GM19240 (cell line): ENCODE measurements around the gene RIPOR1.
"Not testable (repeated sequence)": the region's sequence is repeated elsewhere in the genome, so short reads cannot be mapped to it uniquely, and the experiment has no call there.

Experiments used
- DNase-seq: peaks from one replicate; pipeline ENCODE4 v3.0.0; 2011; ENCODE audit warnings: low spot score; ENCODE audit not compliant: insufficient read length

The RIPOR1 gene

GRCh38 chr16:67528222-67528869, at the start of gene RIPOR1:
Gene RIPOR1, plus strand, starts transcription at chr16:67528829. Its CDS starts 9,618 bp downstream, at chr16:67538447.
- DNase-seq = no peak

GRCh38 chr16:67480833-67481560, 47.6 kb upstream of the RIPOR1 start, which contains the start of gene ATP6V0D1:
Gene ATP6V0D1, minus strand, starts transcription at chr16:67481157. Its CDS starts 71 bp downstream, at chr16:67481086.
- peak; percentile 96 for DNase-seq

- DNase-seq = no peak
Observed at GRCh38 chr16:67481561-67482232, 46.9 kb upstream of the RIPOR1 start.

DNA sequence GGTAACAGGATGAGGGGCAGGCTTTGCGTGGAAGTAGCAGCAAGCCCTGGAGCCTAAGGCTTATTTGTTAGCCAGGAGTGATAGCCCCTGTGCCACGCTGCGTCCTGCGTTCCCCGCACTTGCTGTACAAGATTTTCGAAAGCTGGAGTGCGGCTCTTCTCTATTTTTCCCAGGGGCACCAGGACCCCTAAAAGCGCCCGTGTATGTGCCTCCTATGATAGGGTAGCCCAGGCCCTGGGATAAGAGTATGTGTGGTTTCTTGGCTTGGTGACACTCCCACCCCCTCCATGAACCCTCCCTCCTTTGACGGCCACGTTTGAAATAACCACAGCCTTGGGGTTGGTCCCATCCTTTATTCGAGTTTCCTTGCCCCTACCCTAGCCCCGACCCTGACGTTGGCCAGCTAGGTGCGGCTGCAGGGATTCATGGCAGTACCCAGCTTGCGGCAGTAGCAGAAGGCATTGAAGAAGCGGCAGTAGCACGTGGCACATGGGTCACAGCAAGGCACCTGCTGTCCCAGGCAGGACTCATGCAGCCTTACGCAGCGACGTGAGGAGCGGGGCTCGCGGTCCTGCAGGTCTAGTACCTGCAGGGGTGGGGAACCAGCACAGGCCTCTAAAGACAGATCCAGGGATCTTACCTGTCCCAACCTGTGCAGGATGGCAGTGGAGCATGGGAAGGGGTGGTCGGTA, 46.2 kb upstream of the RIPOR1 start:
- no peak for DNase-seq

GRCh38 chr16:67483150-67483549, 45.5 kb upstream of the RIPOR1 start, which contains the start of gene AGRP:
Gene AGRP, minus strand, starts transcription at chr16:67483547. Its CDS starts 149 bp downstream, at chr16:67483398.
- DNase-seq = no peak

GRCh38 chr16:67483731-67484525, 44.7 kb upstream of the RIPOR1 start:
- no peak for DNase-seq

DNA sequence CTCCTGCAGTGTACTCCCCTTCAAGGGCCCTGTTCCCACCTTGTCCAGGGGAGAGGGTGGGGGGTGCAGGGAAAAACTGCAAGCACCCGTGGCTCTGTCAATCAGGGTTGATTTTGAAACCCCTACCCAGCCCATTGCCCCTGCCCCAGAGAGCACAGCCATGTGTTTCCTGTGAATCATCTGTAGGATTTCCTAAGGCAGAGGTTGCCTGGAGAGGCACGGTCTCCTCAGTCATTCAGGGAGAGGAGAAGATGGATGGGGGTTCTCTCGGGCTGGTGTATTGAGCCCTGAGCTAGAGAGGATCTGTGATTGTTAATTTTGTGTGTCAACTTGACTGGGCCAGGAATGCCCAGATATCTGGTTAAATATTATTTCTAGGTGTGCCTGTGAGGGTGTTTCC, 41.8 kb upstream of the RIPOR1 start:
- no peak for DNase-seq

DNA sequence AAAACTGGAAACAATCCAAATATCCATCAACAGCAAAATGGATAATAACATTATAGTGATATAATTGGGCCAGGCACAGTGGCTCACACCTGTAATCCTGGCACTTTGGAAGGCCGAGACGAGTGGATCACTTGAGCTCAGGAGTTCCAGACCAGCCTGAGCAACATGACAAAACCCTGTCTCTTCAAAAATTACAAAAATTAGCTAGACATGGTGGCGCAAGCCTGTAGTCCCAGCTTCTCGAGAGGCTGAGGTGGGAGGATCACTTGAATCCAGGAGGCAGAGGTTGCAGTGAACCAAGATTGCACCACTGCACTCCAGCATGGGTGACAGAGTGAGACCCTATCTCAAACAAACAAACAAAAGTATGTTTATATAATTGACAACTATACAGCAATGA, 41.1 kb upstream of the RIPOR1 start:
- not testable (repeated sequence) for DNase-seq

DNA sequence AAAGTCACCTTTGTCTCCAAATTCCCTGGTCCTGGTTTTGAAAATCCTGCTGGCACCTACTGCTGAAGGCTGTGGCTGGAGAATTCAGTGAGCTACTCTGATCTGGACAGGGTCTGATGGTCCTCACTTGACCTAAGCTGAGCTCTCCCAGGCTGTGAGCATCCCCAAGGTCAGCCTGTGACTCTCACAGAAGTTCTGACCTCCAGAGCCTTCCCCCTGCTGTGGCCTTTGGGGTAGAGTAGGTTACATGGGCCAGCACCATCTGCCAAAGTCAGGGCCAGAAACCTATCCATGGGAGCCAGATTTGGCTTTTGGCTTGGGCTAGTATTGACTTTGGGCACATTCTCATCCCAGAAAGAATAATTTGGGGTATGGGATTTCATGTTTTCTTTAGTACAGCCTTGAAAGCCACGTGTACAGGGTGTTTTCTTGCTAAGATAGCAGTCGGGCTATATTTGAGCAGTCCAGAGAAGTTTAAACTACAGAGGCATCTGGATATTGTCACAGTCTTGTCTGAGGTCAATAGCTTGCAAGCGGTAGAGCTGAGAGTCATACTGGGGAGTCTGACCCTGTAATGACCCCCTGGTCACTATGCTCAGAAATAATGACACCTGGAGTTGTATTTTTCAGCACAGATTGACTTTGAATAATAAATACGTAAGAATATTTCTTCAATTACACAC, 39.1 kb upstream of the RIPOR1 start:
- no peak for DNase-seq

- DNase-seq = no peak
Observed at GRCh38 chr16:67490335-67491096, 38.1 kb upstream of the RIPOR1 start.

- DNase-seq = no peak
Observed at GRCh38 chr16:67499106-67499505, 29.5 kb upstream of the RIPOR1 start.

DNA sequence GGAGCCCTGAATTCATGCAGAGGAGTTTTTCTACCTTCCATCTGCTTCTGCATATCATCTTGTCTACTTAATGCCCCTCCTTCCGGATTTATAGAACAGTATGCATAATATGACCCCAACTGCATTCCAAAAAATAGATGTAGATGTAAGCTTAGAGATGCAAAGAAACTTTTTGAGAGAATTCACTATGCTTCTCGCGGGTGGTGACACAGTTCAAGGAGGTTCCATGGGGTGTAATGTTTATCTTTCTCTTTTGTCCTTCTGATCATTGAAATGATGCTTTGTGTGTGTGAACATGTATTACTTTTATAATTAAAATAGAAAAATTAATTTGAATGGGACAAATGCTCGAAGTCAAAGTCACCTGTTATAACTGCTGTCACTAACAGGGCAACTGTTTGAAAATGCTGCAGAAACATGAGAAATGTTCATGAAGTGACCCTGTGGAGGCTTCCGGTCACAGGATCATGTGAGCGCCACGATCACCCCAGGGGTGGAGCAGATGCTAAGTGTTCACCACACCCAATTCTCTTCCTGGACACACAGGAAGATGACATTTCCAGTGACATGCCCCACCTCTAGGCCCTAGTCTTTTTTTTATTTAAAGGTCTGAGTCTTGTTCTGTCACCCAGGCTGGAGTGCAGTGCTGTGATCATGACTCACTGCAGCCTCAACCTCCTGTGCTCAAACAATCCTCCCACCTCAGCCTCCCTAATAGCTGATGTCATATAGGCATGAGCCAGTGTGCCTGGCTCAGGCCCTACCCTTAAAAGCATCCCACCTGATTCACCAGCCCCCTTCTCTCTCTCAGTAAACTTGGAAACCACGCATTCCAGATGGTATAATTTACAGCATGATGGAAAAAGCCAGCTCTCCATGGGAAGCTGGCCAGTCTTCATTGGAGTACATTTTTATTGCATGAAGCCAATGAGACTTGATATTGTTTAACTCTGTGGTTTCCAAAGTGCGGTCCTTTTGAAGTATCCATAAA, 24.3 kb upstream of the RIPOR1 start:
- no peak for DNase-seq

GRCh38 chr16:67506468-67506867, 22.2 kb upstream of the RIPOR1 start:
- no peak for DNase-seq

DNA sequence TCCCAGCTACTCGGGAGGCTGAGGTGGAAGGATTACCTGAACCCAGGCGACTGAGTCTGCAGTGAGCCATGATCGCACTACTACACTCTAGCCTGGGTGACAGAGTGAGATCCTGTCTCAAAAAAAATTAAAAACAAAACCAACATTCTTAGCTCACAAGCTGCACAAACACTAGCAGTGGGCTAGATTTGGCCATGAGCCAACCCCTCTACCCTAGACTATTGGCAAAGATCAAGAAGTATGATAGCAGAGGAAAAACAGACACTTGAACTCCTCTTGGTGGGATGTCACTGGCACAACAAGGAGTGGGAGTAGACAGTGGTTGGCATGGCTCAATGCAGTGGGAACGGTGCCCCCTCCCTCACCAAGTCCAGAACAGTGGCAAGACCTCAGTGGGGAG, 19.6 kb upstream of the RIPOR1 start:
- DNase-seq = no peak

GRCh38 chr16:67513892-67514291, 14.7 kb upstream of the RIPOR1 start:
- DNase-seq = not testable (repeated sequence)

DNA sequence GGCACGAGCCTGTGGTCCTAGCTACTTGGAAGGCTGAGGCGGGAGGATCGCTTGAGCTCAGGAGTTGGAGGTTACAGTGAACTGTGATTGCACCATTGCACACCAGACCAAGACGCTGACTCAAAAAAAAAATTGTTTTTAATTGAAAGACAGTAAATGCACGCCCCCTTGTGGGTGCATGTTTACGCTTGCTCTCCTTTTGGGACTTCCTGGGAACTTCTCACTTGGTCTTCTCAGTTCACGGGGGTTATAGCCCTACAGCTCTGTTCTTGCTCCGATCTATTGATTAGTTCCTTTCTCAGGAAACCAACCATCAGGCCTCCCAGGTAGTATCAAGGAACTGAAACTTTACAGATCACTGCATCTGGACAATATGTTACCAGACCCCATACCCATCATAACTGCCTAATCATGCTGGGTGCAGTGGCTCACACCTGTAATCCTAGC, 14.2 kb upstream of the RIPOR1 start:
- no peak for DNase-seq

DNA sequence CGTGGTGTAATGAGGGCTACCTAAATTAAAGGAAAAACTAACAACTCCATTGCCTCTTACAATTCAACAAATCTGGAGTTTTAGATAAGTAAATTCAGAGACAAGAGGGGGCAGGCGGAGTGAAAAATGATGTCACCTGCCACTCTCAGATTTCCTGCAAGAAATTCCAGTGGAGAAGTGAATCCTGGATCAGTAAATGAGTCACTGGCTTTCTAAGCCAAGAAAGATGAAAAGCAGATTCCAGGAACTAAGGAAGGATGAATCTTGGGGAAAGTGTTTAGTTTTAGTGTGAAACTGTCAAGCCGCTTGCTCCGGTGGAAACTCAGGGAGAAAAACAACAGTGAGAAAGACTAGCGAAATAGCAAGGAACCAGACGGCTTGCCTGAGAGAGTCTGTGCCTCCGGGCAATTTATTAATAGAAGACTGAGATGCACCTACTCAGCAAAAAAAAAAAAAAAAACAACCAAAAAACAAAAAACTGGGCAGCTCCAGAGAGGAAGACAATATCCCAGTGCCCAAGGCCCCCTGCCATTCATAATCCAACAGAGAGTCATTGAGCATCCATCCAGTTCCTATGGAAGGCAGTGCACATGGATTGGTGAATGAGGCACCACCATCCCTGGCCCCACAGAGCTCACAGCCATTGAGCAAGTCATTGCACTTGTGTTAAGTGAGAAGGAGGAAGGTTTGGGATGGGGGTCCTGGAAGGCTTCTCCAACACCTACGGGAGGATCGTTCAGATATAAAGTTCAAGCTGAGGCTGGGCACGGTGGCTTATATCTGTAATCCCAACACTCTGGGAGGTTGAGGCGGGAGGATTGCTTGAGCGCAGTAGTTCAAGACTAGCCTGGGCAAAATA, 12.1 kb upstream of the RIPOR1 start:
- no peak for DNase-seq
